ENCODE measurements around the gene RNASE2. TPM values are rescaled to one million over a fixed set of nuclear protein-coding genes. Genes with fewer than 3 reads are reported as not detected.

Gene RNASE2
- total RNA-seq, 4 donors from 2014 or later = 0.59 to 3.5 (median 1.3) TPM; not detected in 1

GRCh38 chr14:20970647-20970982 is 15.3 kb downstream of the RNASE2 start:
- no peak for DNase-seq (ENCODE audit: low spot score in 2 of 2)
- peaks cover 0 to 12% (median 6%) of the 10 kb centered on the region in 4 donors for H3K4me1 ChIP-seq
- H3K36me3 ChIP-seq = no peaks in the 10 kb centered on the region
- H3K27ac ChIP-seq = peak overlapping the region; percentile 52 to 85 (median 72)
- peak overlapping the region; percentile 42 to 65 (median 50) for H3K4me3 ChIP-seq
- H3K9me3 ChIP-seq = no peaks in the 10 kb centered on the region
- WGBS, 2 donors = 12 to 18% methylated on average over 10 of the region's 10 CpGs
- H3K27me3 ChIP-seq = no peaks in the 10 kb centered on the region
- TF ChIP-seq EP300 (IDR thresholded peaks at IDR 0.05) (no peak), POLR2A (IDR thresholded peaks at IDR 0.05) (no peak)
- TF ChIP-seq, protein P1, sequence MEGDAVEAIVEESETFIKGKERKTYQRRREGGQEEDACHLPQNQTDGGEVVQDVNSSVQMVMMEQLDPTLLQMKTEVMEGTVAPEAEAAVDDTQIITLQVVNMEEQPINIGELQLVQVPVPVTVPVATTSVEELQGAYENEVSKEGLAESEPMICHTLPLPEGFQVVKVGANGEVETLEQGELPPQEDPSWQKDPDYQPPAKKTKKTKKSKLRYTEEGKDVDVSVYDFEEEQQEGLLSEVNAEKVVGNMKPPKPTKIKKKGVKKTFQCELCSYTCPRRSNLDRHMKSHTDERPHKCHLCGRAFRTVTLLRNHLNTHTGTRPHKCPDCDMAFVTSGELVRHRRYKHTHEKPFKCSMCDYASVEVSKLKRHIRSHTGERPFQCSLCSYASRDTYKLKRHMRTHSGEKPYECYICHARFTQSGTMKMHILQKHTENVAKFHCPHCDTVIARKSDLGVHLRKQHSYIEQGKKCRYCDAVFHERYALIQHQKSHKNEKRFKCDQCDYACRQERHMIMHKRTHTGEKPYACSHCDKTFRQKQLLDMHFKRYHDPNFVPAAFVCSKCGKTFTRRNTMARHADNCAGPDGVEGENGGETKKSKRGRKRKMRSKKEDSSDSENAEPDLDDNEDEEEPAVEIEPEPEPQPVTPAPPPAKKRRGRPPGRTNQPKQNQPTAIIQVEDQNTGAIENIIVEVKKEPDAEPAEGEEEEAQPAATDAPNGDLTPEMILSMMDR (IDR thresholded peaks at IDR 0.05) = no peak

- H3K36me3 ChIP-seq = no peaks in the 10 kb centered on the region
- H3K4me1 ChIP-seq = peaks cover 0 to 12% (median 6%) of the 10 kb centered on the region in 4 donors
- TF ChIP-seq, protein P1 (IDR thresholded peaks at IDR 0.05) = peak; percentile 84 to 96 (median 85)
- peak in 1 of 2 donors; percentile 41 for TF ChIP-seq EP300 (IDR thresholded peaks at IDR 0.05)
- TF ChIP-seq POLR2A (IDR thresholded peaks at IDR 0.05) = peak in 1 of 2 donors; percentile 0
- peak overlapping the region; percentile 52 to 85 (median 72) for H3K27ac ChIP-seq
- peak overlapping the region; percentile 42 to 65 (median 50) for H3K4me3 ChIP-seq
- DNase-seq (ENCODE audit: low spot score in 2 of 2) = peak; percentile 60 to 77
- 0 to 1% methylated on average over 37 to 43 of the region's 47 CpGs for WGBS, 2 donors
- H3K27me3 ChIP-seq = no peaks in the 10 kb centered on the region
- H3K9me3 ChIP-seq = no peaks in the 10 kb centered on the region
Observed at GRCh38 chr14:20970983-20971704, 15.9 kb downstream of the RNASE2 start.

DNA sequence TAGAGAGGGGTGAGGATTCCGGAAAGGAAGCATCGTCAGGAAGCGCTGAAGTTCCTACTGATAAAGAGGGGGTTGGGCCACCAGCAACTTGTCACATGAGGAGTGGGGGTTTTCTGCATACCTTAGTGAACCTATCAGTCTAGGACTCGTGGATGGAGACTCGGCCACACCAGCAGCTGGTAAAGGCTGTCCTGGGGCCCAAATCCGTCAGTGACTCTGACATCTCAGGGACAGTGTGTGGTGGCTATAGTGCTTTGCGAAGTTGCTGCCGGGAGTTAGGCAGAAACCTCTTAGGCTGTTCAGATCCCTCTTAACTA is 16.4 kb downstream of the RNASE2 start:
- TF ChIP-seq POLR2A (IDR thresholded peaks at IDR 0.05) = peak in 1 of 2 donors; percentile 5
- TF ChIP-seq, protein P1 (IDR thresholded peaks at IDR 0.05) = no peak
- no peak for TF ChIP-seq EP300 (IDR thresholded peaks at IDR 0.05)
- no peak for DNase-seq (ENCODE audit: low spot score in 2 of 2)
- H3K4me3 ChIP-seq = peak overlapping the region; percentile 42 to 65 (median 50)
- H3K36me3 ChIP-seq = no peaks in the 10 kb centered on the region
- 15 to 16% methylated on average over 7 to 8 of the region's 8 CpGs for WGBS, 2 donors
- H3K4me1 ChIP-seq = peaks cover 0 to 12% (median 6%) of the 10 kb centered on the region in 4 donors
- no peaks in the 10 kb centered on the region for H3K9me3 ChIP-seq
- no peaks in the 10 kb centered on the region for H3K27me3 ChIP-seq
- H3K27ac ChIP-seq = peak overlapping the region; percentile 52 to 85 (median 72)

- no peaks in the 10 kb centered on the region for H3K36me3 ChIP-seq
- WGBS, 2 donors = 95 to 96% methylated on average over 3 of the region's 3 CpGs
- no peak for DNase-seq (ENCODE audit: low spot score in 2 of 2)
- H3K27ac ChIP-seq = no peak overlapping the region
- H3K4me3 ChIP-seq = no peak overlapping the region
- TF ChIP-seq EP300 (IDR thresholded peaks at IDR 0.05) (no peak), POLR2A (IDR thresholded peaks at IDR 0.05) (no peak)
- TF ChIP-seq, protein P1 (IDR thresholded peaks at IDR 0.05) = no peak
- H3K27me3 ChIP-seq = no peaks in the 10 kb centered on the region
- H3K9me3 ChIP-seq = no peaks in the 10 kb centered on the region
- peaks cover 0 to 12% (median 6%) of the 10 kb centered on the region in 4 donors for H3K4me1 ChIP-seq
Observed at GRCh38 chr14:20973501-20973900, 18.2 kb downstream of the RNASE2 start.

- Histone ChIP-seq H3K4me1 (peaks cover 0 to 6% (median 2%) of the 10 kb centered on the region in 4 donors), H3K36me3 (no peaks in the 10 kb centered on the region), H3K4me3 (no peak overlapping the region), H3K27ac (no peak overlapping the region), H3K27me3 (no peaks in the 10 kb centered on the region), H3K9me3 (no peaks in the 10 kb centered on the region)
- DNase-seq (ENCODE audit: low spot score in 2 of 2) = no peak
- TF ChIP-seq, protein P1 (IDR thresholded peaks at IDR 0.05) = no peak
- TF ChIP-seq EP300 (IDR thresholded peaks at IDR 0.05) = no peak
- 95 to 97% methylated on average over 1 of the region's 1 CpG for WGBS, 2 donors
Observed at GRCh38 chr14:20976291-20976690, 21.0 kb downstream of the RNASE2 start.

Measured in tibial nerve (tissue), 4 donors.